B cell (primary cell): ENCODE results near the gene SLC39A8. TPM values are rescaled to one million over a fixed set of nuclear protein-coding genes. Genes with fewer than 3 reads are reported as not detected.

Experiments
- ATAC-seq: fragments of 200-7000 bp; cut with Tn5 transposase; one replicate; pipeline ENCODE4 v1.10.0; 2021; ENCODE audit warnings: low read depth, mild to moderate bottlenecking, moderate number of reproducible peaks, moderate library complexity
- CTCF ChIA-PET: fragments of 350-600 bp; sonication (Branson Sonifier 250); formaldehyde crosslinking; loops from one replicate; lab custom pipeline; 2021; ENCODE audit warnings: antibody characterized with exemption, inconsistent platforms; lab: Charles Lee
- POLR2A ChIA-PET: fragments of 350-600 bp; sonication (Branson Sonifier 250); formaldehyde crosslinking; loops from one replicate; lab custom pipeline; 2021; ENCODE audit warnings: antibody characterized with exemption; lab: Charles Lee
- DNase-seq: peaks from one replicate; pipeline ENCODE4 v3.0.0; 2013
- H2AFZ ChIP-seq: 2 replicates; pipeline ENCODE4 v1.6.1; 2012; ENCODE audit warnings: mild to moderate bottlenecking, low read depth, low read length; ENCODE audit not compliant: insufficient read depth, poor library complexity, severe bottlenecking
- H3K27ac ChIP-seq, 2 donors: 1 replicate in 1 of 2; 2 replicates in 1 of 2; pipeline ENCODE4 v1.5.1; 2012 to 2013; ENCODE audit warnings: low read length in 2 of 2, mild to moderate bottlenecking in 2 of 2, moderate library complexity in 1 of 2
- H3K27me3 ChIP-seq, 4 experiments: fragments of 200-600 bp in 1 of 4; sonication (generic) in 1 of 4; replicated peaks in 1 of 4; 1 replicate in 2 of 4; 2 replicates in 2 of 4; pipeline versions ENCODE4 v1.6.1 to v1.7.0; 2013 to 2016; ENCODE audit warnings: low read length in 3 of 4, mild to moderate bottlenecking in 2 of 4, mixed read lengths in 1 of 4, moderate library complexity in 1 of 4; ENCODE audit not compliant: insufficient read depth in 4 of 4, control insufficient read depth in 3 of 4; ENCODE audit errors: control extremely low read depth in 1 of 4
- H3K36me3 ChIP-seq, 2 experiments: replicated peaks in 1 of 2; 1 replicate in 1 of 2; 2 replicates in 1 of 2; pipeline versions ENCODE4 v1.6.1 to v1.7.1; 2013; ENCODE audit warnings: low read length in 1 of 2; ENCODE audit not compliant: insufficient read depth in 2 of 2, control insufficient read depth in 1 of 2; ENCODE audit errors: control extremely low read depth in 1 of 2, extremely low read depth in 1 of 2
- H3K4me1 ChIP-seq, 2 donors: fragments of 200-600 bp in 1 of 2; sonication (generic) in 1 of 2; 1 replicate in 1 of 2; 2 replicates in 1 of 2; pipeline versions ENCODE4 v1.5.1 to v1.6.1; 2013 to 2017; ENCODE audit warnings: low read length in 2 of 2; ENCODE audit not compliant: control insufficient read depth in 2 of 2, insufficient read depth in 2 of 2
- H3K4me2 ChIP-seq: replicated peaks from 2 replicates; pipeline ENCODE3; 2012; ENCODE audit warnings: mild to moderate bottlenecking, low read depth, low read length; ENCODE audit not compliant: poor library complexity, severe bottlenecking
- H3K4me3 ChIP-seq, 5 experiments: fragments of 200-600 bp in 1 of 5; sonication (generic) in 1 of 5; 1 replicate in 3 of 5; 2 replicates in 2 of 5; pipeline versions ENCODE4 v1.5.1 to v1.7.0; 2011 to 2016; ENCODE audit warnings: low read length in 4 of 5, mild to moderate bottlenecking in 4 of 5, low read depth in 2 of 5, control low read depth in 1 of 5, moderate library complexity in 1 of 5; ENCODE audit not compliant: insufficient read depth in 1 of 5; ENCODE audit errors: control extremely low read depth in 1 of 5, extremely low read depth in 1 of 5
- H3K79me2 ChIP-seq: fragments of 200-600 bp; sonication (generic); one replicate; pipeline ENCODE4 v1.6.0; 2016; ENCODE audit warnings: low read length; ENCODE audit not compliant: control insufficient read depth, insufficient read depth
- H3K9ac ChIP-seq: fragments of 200-600 bp; sonication (generic); 2 replicates; pipeline ENCODE4 v1.6.1; 2017; ENCODE audit warnings: mild to moderate bottlenecking, low read length, moderate library complexity
- H3K9me3 ChIP-seq, 3 donors: one replicate each; pipeline versions ENCODE4 v1.6.1 to v1.7.1; 2013; ENCODE audit warnings: low read length in 2 of 3; ENCODE audit not compliant: control insufficient read depth in 2 of 3, insufficient read depth in 1 of 3; ENCODE audit errors: control extremely low read depth in 1 of 3
- H4K20me1 ChIP-seq: 2 replicates; pipeline ENCODE4 v1.6.0; 2012; ENCODE audit warnings: mild to moderate bottlenecking, low read length; ENCODE audit not compliant: insufficient read depth, control insufficient read depth, poor library complexity, severe bottlenecking
- H3K27ac Mint-ChIP-seq: one replicate; pipeline ENCODE4 v1.8.0; 2021; ENCODE audit warnings: mixed read lengths
- H3K27me3 Mint-ChIP-seq: one replicate; pipeline ENCODE4 v1.8.0; 2021; ENCODE audit warnings: mixed read lengths
- H3K4me1 Mint-ChIP-seq: one replicate; pipeline ENCODE4 v1.8.0; 2021; ENCODE audit warnings: mixed read lengths
- H3K4me3 Mint-ChIP-seq: one replicate; pipeline ENCODE4 v1.8.0; 2021; ENCODE audit warnings: mixed read lengths
- H3K9me3 Mint-ChIP-seq: one replicate; pipeline ENCODE4 v1.8.0; 2022; ENCODE audit warnings: mixed read lengths; ENCODE audit not compliant: insufficient read depth
- EZH2 ChIP-seq: IDR thresholded peaks from 2 replicates; pipeline ENCODE4 v1.6.1; 2012; ENCODE audit warnings: borderline replicate concordance, low read depth, mild to moderate bottlenecking, moderate library complexity, low read length; ENCODE audit not compliant: insufficient read depth, poor library complexity, severe bottlenecking
- WGBS: methylation state at CpG from one replicate; pipeline ENCODE4 v1.1.5; 2013; ENCODE audit warnings: missing lambda C conversion rate; ENCODE audit not compliant: insufficient coverage; 5-methylcytosine and 5-hydroxymethylcytosine counted together
- intact Hi-C: fragments of 100-400 bp; cut with micrococcal nuclease; formaldehyde crosslinking; loops from one replicate; pipeline ENCODE4 v1.10.0; 2022
- polyA plus RNA-seq: library from polyadenylated mRNA; depleted of rRNA; stranded (reverse); fragments of >200 nt; gene quantifications from 2 replicates; pipeline ENCODE4 v1.2.3, GENCODE V29; 2012
- total RNA-seq, 2 donors: library from RNA; stranded (reverse); fragments of 120-200 nt in 1 of 2; gene quantifications; 1 replicate in 1 of 2; 2 replicates in 1 of 2; pipeline versions ENCODE4 v1.2.3 to v1.2.4, GENCODE V29; 2013 to 2022
- TF ChIP-seq, protein P1 (sequence below): fragments of 200-600 bp; IDR thresholded peaks from one replicate; pipeline ENCODE4 v1.8.0; 2022; ENCODE audit warnings: antibody characterized with exemption, mild to moderate bottlenecking

The SLC39A8 gene
- total and polyA plus RNA-seq, 2 donors (not counting 1 experiment from before 2014, with no cell fraction given) = 2.4 to 8.4 TPM

DNA sequence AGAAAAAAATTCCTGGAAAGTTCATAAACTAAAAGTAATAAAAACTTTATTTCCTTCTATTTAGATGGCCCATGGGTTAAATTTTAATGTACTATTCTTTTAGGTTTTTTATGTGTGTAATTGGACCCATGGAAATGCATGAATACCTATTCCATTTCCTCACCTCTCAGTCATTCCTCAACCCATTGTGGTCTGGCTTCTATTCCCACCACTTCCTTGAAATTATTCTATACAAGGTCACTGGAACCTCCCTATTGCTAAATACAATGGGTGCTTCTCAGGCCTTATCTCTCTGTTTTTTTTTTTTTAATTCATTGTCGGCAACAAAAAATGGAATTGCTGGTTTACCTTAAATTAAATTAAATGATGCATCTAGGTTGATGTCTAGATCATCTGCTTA, 17.2 kb downstream of the SLC39A8 start:
- H3K27ac ChIP-seq = no peak overlapping the region
- no peak overlapping the region for H3K4me2 ChIP-seq
- peaks cover 18% of the 10 kb centered on the region for H3K79me2 ChIP-seq
- ATAC-seq = no peak
- H3K27me3 ChIP-seq = no peaks in the 10 kb centered on the region
- no peaks in the 10 kb centered on the region for H3K9me3 ChIP-seq
- intact Hi-C loops = no loop called here
- no peak overlapping the region for H3K9ac ChIP-seq
- no peaks in the 10 kb centered on the region for H3K4me1 ChIP-seq
- Mint-ChIP-seq H3K4me3 (no peak overlapping the region), H3K27ac (no peak overlapping the region), H3K9me3 (no peaks in the 10 kb centered on the region), H3K4me1 (peaks cover 5% of the 10 kb centered on the region), H3K27me3 (no peaks in the 10 kb centered on the region)
- H2AFZ ChIP-seq = no peak overlapping the region
- ChIA-PET CTCF (no interaction called here), POLR2A (no interaction called here)
- no peak for TF ChIP-seq EZH2
- TF ChIP-seq, protein P1, sequence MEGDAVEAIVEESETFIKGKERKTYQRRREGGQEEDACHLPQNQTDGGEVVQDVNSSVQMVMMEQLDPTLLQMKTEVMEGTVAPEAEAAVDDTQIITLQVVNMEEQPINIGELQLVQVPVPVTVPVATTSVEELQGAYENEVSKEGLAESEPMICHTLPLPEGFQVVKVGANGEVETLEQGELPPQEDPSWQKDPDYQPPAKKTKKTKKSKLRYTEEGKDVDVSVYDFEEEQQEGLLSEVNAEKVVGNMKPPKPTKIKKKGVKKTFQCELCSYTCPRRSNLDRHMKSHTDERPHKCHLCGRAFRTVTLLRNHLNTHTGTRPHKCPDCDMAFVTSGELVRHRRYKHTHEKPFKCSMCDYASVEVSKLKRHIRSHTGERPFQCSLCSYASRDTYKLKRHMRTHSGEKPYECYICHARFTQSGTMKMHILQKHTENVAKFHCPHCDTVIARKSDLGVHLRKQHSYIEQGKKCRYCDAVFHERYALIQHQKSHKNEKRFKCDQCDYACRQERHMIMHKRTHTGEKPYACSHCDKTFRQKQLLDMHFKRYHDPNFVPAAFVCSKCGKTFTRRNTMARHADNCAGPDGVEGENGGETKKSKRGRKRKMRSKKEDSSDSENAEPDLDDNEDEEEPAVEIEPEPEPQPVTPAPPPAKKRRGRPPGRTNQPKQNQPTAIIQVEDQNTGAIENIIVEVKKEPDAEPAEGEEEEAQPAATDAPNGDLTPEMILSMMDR = no peak
- no peak for DNase-seq
- WGBS = 100% methylated on average over 1 of the region's 1 CpG
- no peaks in the 10 kb centered on the region for H3K36me3 ChIP-seq
- no peaks in the 10 kb centered on the region for H4K20me1 ChIP-seq
- H3K4me3 ChIP-seq = no peak overlapping the region

DNA sequence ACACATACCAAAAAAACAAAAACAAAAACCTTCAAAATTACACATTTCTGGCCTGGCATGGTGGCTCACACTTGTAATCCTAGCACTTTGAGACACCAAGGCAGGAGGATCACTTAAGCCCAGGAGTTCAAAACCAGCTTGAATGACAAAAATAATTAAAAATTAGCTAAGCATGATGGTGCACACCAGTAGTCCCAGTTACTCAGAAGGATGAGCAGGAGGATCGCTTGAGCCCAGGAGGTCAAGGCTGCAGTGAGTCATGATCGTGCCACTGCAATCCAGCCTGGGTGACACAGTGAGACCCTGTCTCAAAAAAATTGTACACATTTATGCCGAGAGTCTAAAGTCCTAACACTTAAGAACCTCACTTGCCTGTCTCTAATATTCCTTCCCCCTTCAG, 18.3 kb downstream of the SLC39A8 start:
- intact Hi-C loops = no loop called here
- ATAC-seq = no peak
- Histone ChIP-seq H3K9me3 (no peaks in the 10 kb centered on the region), H2AFZ (no peak overlapping the region), H3K79me2 (peaks cover 18% of the 10 kb centered on the region), H3K4me2 (no peak overlapping the region), H3K27me3 (no peaks in the 10 kb centered on the region), H3K4me1 (peaks cover 1 to 2% of the 10 kb centered on the region in 2 donors), H3K9ac (no peak overlapping the region), H3K4me3 (no peak overlapping the region), H4K20me1 (no peaks in the 10 kb centered on the region), H3K36me3 (no peaks in the 10 kb centered on the region), H3K27ac (no peak overlapping the region)
- H3K27me3 Mint-ChIP-seq = no peaks in the 10 kb centered on the region
- DNase-seq = no peak
- H3K4me1 Mint-ChIP-seq = peaks cover 4% of the 10 kb centered on the region
- no peaks in the 10 kb centered on the region for H3K9me3 Mint-ChIP-seq
- CTCF ChIA-PET = no interaction called here
- POLR2A ChIA-PET = no interaction called here
- TF ChIP-seq, protein P1 = no peak
- no peak for TF ChIP-seq EZH2
- H3K27ac Mint-ChIP-seq = no peak overlapping the region
- WGBS = 100% methylated on average over 2 of the region's 3 CpGs
- no peak overlapping the region for H3K4me3 Mint-ChIP-seq
